AG09319 (cell line): ENCODE results near the gene DIPK1B.

Experiments used
- DNase-seq: peaks from one replicate; pipeline ENCODE4 v3.0.0-alpha.2; 2010; ENCODE audit warnings: low read depth; ENCODE audit errors: extremely low read depth
- CTCF ChIP-seq: IDR thresholded peaks from 2 replicates; pipeline ENCODE4 v1.5.1; 2011; ENCODE audit warnings: low read depth, mild to moderate bottlenecking, inconsistent platforms, low read length, moderate library complexity

DIPK1B gene

DNA sequence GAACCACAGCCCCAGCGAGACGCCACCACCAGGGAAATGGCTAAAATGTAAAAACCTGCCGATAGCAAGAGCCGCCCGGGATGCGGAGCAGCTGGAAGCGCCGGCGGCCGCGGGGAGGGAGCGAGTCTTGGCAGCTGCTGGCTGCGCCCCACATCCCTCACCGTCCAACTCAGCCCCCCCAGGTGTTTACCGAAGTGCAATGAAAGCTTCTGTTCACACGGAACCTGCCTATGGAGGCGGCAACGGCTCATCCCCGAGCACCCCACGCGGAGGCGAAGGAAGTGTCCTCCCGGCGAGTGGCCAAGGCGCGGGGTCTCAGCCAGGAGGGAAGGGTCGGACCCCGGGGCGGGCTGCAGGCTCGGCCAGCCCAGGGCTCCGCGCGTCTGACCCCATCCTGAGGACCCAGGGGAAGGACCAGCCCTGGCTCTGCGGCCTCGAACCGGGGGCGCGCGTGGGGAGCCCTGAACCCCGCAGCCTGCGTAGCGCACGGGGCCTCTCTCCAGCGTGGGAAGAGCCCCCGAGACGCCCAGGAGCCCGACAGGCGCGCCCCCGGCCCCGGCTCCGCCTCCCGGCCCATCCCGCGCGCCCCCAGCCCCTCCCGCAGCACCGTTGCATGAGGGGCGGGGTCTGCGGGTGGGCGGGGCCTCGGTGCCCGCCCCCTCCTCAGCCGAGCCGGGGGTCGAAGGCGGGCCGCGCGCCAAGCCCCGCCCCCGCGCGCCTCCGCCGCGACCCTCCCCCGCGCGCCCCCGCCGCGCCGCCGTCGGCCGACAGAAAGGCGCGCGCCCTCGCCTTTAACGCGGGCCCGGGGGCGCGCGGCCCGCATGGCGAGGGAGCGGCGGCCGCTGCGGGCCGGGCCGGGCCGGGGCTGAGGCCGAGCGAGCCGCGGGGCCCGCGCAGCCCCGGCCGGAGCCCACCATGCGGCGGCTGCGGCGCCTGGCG is at the start of gene DIPK1B:
TSS of gene DIPK1B (plus strand) at position 822 of the 939 bp plus-strand sequence. CDS start at position 916, 94 bp downstream.
- no peak for DNase-seq
- no peak for TF ChIP-seq CTCF

- no peak for TF ChIP-seq CTCF
- no peak for DNase-seq
Measured at GRCh38 chr9:136662656-136663581, 49.5 kb upstream of the DIPK1B start, which contains the start of gene EGFL7. Gene EGFL7 (plus strand): TSS chr9:136662916. CDS start chr9:136668283, 5,367 bp downstream.

- DNase-seq: no peak
Measured at GRCh38 chr9:136664000-136664915, 48.1 kb upstream of the DIPK1B start.

DNA sequence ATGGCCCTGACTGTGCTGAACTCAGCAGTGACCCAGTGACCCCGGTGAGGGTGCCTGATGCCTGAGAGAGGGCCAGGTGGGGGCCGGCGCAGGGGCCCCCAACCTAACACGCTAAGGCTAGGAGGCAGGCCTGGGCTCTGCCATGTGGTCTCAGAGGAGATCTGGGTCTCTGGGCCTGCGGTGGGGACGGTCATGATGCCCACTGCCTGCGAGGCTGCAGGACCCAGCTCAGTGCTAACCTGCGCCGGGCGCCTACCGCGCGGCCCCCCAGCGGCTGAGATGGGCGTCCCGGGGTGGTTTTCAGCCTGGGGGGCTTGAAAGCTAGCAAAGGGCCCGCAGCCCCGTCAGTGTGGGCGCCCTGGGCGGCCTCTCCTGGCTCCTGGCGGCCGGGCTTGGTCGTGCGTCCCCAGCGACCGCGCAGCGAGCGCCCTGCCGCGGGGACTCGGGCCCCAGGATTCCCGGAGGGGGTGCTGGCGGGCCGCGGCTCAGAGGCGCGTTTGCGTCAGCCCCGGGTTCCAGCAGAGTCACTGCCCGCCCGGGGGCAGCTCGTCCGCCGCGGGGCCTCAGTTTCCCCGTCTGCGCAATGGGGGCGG is 47.2 kb upstream of the DIPK1B start:
- DNase-seq: no peak
- TF ChIP-seq CTCF: peak; percentile 4

More at GRCh38 chr9:136664000-136664915, 48.1 kb upstream of the DIPK1B start:
- TF ChIP-seq CTCF: no peak

- DNase-seq: no peak
- TF ChIP-seq CTCF: no peak; the same call in 1 of the 2 replicates
Measured at GRCh38 chr9:136665704-136666371, 46.5 kb upstream of the DIPK1B start.
